Erythroblast (primary cell): ENCODE measurements around the gene ABLIM2.

Experiments
- GATA1 ChIP-seq: IDR thresholded peaks from 2 replicates; pipeline ENCODE4 v1.6.1; 2011; ENCODE audit warnings: low read depth, mild to moderate bottlenecking, control low read depth, low read length, moderate library complexity
- POLR2A ChIP-seq: IDR thresholded peaks from 2 replicates; pipeline ENCODE4 v1.6.1; 2011; ENCODE audit warnings: mild to moderate bottlenecking, low read length

GRCh38 chr4:8112036-8112576 lies 46.5 kb downstream of the ABLIM2 start:
- TF ChIP-seq POLR2A (no peak), GATA1 (no peak)
